Parathyroid adenoma (tissue), 2 donors: ENCODE results near the gene LANCL2.
"Not testable (repeated sequence)": the region's sequence is repeated elsewhere in the genome, so short reads cannot be mapped to it uniquely, and the experiment has no call there.

ENCODE experiments used
- H2AFZ ChIP-seq: fragments of 300-600 bp; sonication (generic); one replicate; pipeline ENCODE4 v1.7.0; 2017; ENCODE audit warnings: antibody characterized with exemption, mild to moderate bottlenecking
- H3K27ac ChIP-seq: fragments of 300-600 bp; sonication (generic); one replicate; pipeline ENCODE4 v1.7.0; 2017
- H3K27me3 ChIP-seq: fragments of 300-600 bp; sonication (generic); one replicate; pipeline ENCODE4 v1.7.0; 2017; ENCODE audit warnings: low read length; ENCODE audit not compliant: control insufficient read depth, insufficient read depth
- H3K36me3 ChIP-seq: fragments of 300-600 bp; sonication (generic); one replicate; pipeline ENCODE4 v1.7.0; 2017; ENCODE audit warnings: low read length; ENCODE audit not compliant: control insufficient read depth, insufficient read depth
- H3K4me1 ChIP-seq: fragments of 300-600 bp; sonication (generic); one replicate; pipeline ENCODE4 v1.7.0; 2017; ENCODE audit warnings: control low read depth
- H3K4me2 ChIP-seq: fragments of 300-600 bp; sonication (generic); one replicate; pipeline ENCODE4 v1.7.0; 2017; ENCODE audit warnings: low read length
- H3K4me3 ChIP-seq: fragments of 300-600 bp; sonication (generic); one replicate; pipeline ENCODE4 v1.7.0; 2017; ENCODE audit warnings: low read depth, low read length
- H3K79me2 ChIP-seq: fragments of 300-600 bp; sonication (generic); one replicate; pipeline ENCODE4 v1.7.0; 2017; ENCODE audit warnings: control low read depth
- H3K9ac ChIP-seq: fragments of 300-600 bp; sonication (generic); one replicate; pipeline ENCODE4 v1.7.0; 2017; ENCODE audit warnings: mild to moderate bottlenecking
- H3K9me3 ChIP-seq: fragments of 300-600 bp; sonication (generic); one replicate; pipeline ENCODE4 v1.7.0; 2017; ENCODE audit warnings: low read length; ENCODE audit not compliant: control insufficient read depth
- TF ChIP-seq, protein P1 (sequence below): fragments of 300-600 bp; sonication (generic); IDR thresholded peaks from one replicate; pipeline ENCODE4 v1.7.0; 2017; ENCODE audit warnings: antibody characterized with exemption, mild to moderate bottlenecking
- donor health status: primary hyperparathyroidism.

LANCL2 gene

DNA sequence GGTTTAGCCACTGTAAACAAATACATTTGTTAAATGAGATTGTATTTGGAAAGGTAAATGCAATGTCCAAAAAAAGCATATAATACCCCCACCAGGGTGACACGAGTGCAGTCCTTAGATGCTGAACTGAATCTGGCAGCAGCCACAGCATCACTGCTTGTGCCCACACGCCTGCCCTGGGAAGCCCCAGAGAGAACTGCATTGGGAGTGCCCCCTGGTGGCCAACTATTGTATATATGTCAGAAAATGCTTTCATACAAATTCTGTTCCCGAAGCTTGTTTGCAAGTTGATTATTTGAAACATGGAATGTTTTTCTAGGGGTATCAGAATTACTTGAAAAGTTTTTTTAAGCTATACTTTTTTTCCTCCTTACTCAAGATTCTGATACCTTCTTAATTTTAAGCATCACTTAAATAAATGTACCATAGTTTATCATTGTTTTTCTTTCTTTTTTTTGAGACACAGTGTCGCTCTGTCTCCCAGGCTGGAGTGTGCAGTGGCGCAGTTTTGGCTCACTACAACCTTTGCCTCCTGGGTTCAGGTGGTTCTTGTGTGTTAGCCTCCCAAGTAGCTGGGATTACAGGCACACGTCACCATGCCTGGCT, 50.1 kb downstream of the LANCL2 start:
- Histone ChIP-seq H3K27ac (no peak overlapping the region), H3K4me3 (no peak overlapping the region), H3K27me3 (no peaks in the 10 kb centered on the region), H2AFZ (no peak overlapping the region), H3K9me3 (no peaks in the 10 kb centered on the region), H3K9ac (no peak overlapping the region), H3K4me1 (no peaks in the 10 kb centered on the region), H3K36me3 (no peaks in the 10 kb centered on the region), H3K79me2 (no peaks in the 10 kb centered on the region), H3K4me2 (no peak overlapping the region)
- TF ChIP-seq, protein P1, sequence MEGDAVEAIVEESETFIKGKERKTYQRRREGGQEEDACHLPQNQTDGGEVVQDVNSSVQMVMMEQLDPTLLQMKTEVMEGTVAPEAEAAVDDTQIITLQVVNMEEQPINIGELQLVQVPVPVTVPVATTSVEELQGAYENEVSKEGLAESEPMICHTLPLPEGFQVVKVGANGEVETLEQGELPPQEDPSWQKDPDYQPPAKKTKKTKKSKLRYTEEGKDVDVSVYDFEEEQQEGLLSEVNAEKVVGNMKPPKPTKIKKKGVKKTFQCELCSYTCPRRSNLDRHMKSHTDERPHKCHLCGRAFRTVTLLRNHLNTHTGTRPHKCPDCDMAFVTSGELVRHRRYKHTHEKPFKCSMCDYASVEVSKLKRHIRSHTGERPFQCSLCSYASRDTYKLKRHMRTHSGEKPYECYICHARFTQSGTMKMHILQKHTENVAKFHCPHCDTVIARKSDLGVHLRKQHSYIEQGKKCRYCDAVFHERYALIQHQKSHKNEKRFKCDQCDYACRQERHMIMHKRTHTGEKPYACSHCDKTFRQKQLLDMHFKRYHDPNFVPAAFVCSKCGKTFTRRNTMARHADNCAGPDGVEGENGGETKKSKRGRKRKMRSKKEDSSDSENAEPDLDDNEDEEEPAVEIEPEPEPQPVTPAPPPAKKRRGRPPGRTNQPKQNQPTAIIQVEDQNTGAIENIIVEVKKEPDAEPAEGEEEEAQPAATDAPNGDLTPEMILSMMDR: peak; percentile 90

DNA sequence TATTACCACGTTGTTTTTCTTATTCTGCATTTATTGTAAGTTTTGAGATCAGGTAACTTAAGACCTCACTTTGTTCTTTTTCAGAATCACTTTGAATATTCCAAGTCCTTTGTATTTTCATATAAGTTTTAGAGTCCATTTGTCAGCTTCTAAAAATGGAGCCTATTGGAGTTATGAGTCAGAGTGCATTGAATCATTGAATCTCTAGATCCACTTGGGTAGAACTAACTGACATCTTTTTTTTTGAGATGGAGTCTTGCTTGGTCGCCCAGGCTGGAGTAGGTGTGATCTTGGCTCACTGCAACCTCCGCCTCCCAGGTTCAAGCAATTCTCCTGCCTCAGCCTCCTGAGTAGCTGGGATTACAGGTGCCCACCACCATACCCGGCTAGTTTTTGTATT, 52.3 kb downstream of the LANCL2 start:
- not testable (repeated sequence) for H3K27me3 ChIP-seq, H3K79me2 ChIP-seq, H3K9me3 ChIP-seq, H3K27ac ChIP-seq, H3K9ac ChIP-seq, H3K4me1 ChIP-seq, H3K4me3 ChIP-seq, H2AFZ ChIP-seq, H3K36me3 ChIP-seq, H3K4me2 ChIP-seq

DNA sequence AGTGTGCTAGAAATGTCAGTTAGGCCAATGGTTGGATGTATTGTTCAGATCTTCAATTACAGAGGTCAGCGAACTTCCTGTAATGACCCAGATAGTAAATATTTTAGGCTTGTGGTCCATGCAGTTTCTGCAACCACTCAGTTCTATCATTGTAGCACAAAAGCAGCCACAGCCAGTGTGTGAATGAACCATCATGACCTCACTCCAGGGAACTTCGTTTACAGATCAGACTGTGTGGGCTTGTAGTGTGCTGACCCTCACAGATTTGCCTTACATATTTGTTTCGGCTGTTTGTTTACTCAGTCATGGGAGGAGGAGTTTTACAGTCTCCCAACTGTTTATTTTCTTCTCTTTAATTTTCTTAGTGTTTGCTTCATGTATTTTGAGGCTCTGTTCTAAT, 55.4 kb downstream of the LANCL2 start:
- Histone ChIP-seq H3K9ac (no peak overlapping the region), H3K4me3 (no peak overlapping the region), H2AFZ (no peak overlapping the region), H3K4me2 (no peak overlapping the region), H3K36me3 (no peaks in the 10 kb centered on the region), H3K27me3 (no peaks in the 10 kb centered on the region), H3K9me3 (no peaks in the 10 kb centered on the region), H3K4me1 (no peaks in the 10 kb centered on the region), H3K27ac (no peak overlapping the region), H3K79me2 (peaks cover 2% of the 10 kb centered on the region)
- TF ChIP-seq, protein P1: no peak

DNA sequence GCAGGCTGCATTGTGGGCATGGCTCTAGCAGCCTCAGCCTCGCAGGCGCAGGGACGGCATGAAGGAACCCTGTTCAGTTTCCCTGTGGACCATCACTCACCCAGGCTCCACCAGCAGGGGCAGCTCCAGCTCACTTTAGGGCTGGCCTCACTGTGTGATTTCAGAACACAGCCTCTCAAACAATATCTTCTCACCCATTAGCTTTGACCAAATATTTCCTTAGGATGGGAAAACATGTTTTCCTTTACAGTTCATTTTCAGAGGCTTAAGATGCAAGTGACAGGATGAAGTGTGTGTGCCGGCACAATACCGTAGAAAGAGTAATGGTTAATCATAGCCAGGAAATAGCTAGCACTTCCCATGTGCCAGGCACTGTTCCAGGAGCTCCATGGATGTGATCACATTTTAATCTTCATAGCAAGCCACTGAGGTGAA, 58.2 kb downstream of the LANCL2 start:
- H3K4me1 ChIP-seq: no peaks in the 10 kb centered on the region
- H2AFZ ChIP-seq: no peak overlapping the region
- peaks cover 2% of the 10 kb centered on the region for H3K79me2 ChIP-seq
- H3K4me3 ChIP-seq: no peak overlapping the region
- H3K36me3 ChIP-seq: no peaks in the 10 kb centered on the region
- no peak overlapping the region for H3K9ac ChIP-seq
- H3K27ac ChIP-seq: no peak overlapping the region
- no peak overlapping the region for H3K4me2 ChIP-seq
- H3K9me3 ChIP-seq: no peaks in the 10 kb centered on the region
- TF ChIP-seq, protein P1: no peak
- H3K27me3 ChIP-seq: no peaks in the 10 kb centered on the region

DNA sequence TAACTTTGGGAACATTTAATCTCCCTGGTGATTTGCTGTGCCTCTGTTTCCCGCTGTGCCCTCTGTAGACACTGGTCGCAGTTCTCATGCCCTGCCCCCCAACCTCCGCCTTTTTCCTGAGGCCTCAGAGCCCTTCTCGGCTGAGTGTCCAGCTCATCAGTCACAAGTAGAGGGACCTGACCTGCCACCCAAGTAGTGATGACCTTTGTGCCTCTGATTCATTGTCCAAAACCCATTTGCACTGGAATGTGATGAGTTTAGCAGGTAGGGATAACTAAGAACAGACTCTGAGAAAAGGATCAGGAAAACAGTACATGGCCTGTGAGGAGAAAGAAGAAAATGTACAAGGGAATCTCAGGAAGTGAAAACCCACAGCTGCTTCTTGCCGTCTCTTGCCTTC, 58.8 kb downstream of the LANCL2 start:
- no peaks in the 10 kb centered on the region for H3K9me3 ChIP-seq
- H3K27me3 ChIP-seq: no peaks in the 10 kb centered on the region
- peaks cover 2% of the 10 kb centered on the region for H3K79me2 ChIP-seq
- no peak overlapping the region for H2AFZ ChIP-seq
- H3K9ac ChIP-seq: no peak overlapping the region
- no peak overlapping the region for H3K27ac ChIP-seq
- H3K4me2 ChIP-seq: no peak overlapping the region
- H3K4me3 ChIP-seq: no peak overlapping the region
- H3K36me3 ChIP-seq: no peaks in the 10 kb centered on the region
- TF ChIP-seq, protein P1: no peak
- H3K4me1 ChIP-seq: no peaks in the 10 kb centered on the region
